GM12801 (cell line): ENCODE data around the gene MUC4.

Source experiments
- CTCF ChIP-seq: IDR thresholded peaks from one replicate; pipeline ENCODE4 v1.5.1; 2011; ENCODE audit warnings: control low read depth; ENCODE audit not compliant: insufficient read length; ENCODE audit errors: extremely low read depth

The MUC4 gene

GRCh38 chr3:195811756-195812155 is at the start of gene MUC4:
Gene MUC4, minus strand, starts transcription at chr3:195811929. Its CDS starts 112 bp downstream, at chr3:195811817.
- TF ChIP-seq CTCF, result no peak

GRCh38 chr3:195860456-195860855 is 48.7 kb upstream of the MUC4 start:
- no peak for TF ChIP-seq CTCF

GRCh38 chr3:195859846-195860411 is 48.2 kb upstream of the MUC4 start:
- no peak for TF ChIP-seq CTCF

- TF ChIP-seq CTCF, result no peak
Measured at GRCh38 chr3:195859061-195859845, 47.5 kb upstream of the MUC4 start.

GRCh38 chr3:195856410-195857084 is 44.8 kb upstream of the MUC4 start:
- no peak for TF ChIP-seq CTCF

- no peak for TF ChIP-seq CTCF
Measured at GRCh38 chr3:195855471-195856409, 44.0 kb upstream of the MUC4 start.
